ENCODE data around the gene ZKSCAN3. TPM values are rescaled to one million over a fixed set of nuclear protein-coding genes. Genes with fewer than 3 reads are reported as not detected.
A peak's percentile ranks its signal among the peaks of the same experiment; 100 is the strongest.

The ZKSCAN3 gene
- total and polyA plus RNA-seq, 2 of the 4 experiments (the other 2 are of a cell fraction): 3.7 to 4.8 TPM

- peaks cover 17% of the 10 kb centered on the region for H3K4me1 ChIP-seq (ENCODE audit: control insufficient read depth, insufficient read depth, low read length)
- H3K4me2 ChIP-seq (ENCODE audit: low read depth, low read length): peak overlapping the region; percentile 81; the same call in 1 of the 2 replicates
- H3K27me3 ChIP-seq (ENCODE audit: control insufficient read depth, insufficient read depth, low read length): no peaks in the 10 kb centered on the region
- H4K5ac ChIP-seq (ENCODE audit: low read depth, low read length): peak overlapping the region; percentile 22; the same call in 1 of the 2 replicates
- ChIA-PET POLR2A (ENCODE audit: unreplicated experiment) (interaction anchor here (0.9 kb wide), 1 partner anchor 483 kb away, joined by 4 read pairs; a partner anchor contains a TSS), CTCF (interaction anchor here (0.7 to 2.0 kb wide), 8 partner anchors 17 to 218 kb away, joined by 3 to 11 read pairs (median 4); partner anchors contain the start of genes ZKSCAN4 and ZSCAN26)
- peaks cover 13% of the 10 kb centered on the region; the same call in 1 of the 2 replicates for H3K9me1 ChIP-seq (ENCODE audit: insufficient read depth, low read length)
- no peak overlapping the region for H2BK20ac ChIP-seq (ENCODE audit: low read depth, low read length)
- dilution Hi-C loops (cut with HindIII; ENCODE audit: low sequenced_read_pairs, unreplicated experiment): no loop called here
- intact Hi-C loops (cut with micrococcal nuclease): loop anchor here (5.0 kb wide), 1 partner anchor 103 kb away; the partner anchor contains the start of gene ZKSCAN4
- no peak overlapping the region for H4K91ac ChIP-seq (ENCODE audit: insufficient read depth, low read depth, low read length)
- H3K4ac ChIP-seq (ENCODE audit: low read depth, low read length): no peak overlapping the region
- no peaks in the 10 kb centered on the region for H3K9me3 ChIP-seq (ENCODE audit: control insufficient read depth, insufficient read depth, low read length)
- in situ Hi-C loops (cut with MboI; ENCODE audit: low sequenced_read_pairs): loop anchor here (5.0 kb wide), 1 partner anchor 223 kb away; no protein-coding TSS in a partner anchor
- H3K27ac ChIP-seq (ENCODE audit: insufficient read depth, low read length): peak overlapping the region; percentile 46; the same call in 1 of the 2 replicates
- no peak overlapping the region for H3K56ac ChIP-seq (ENCODE audit: extremely low read depth, insufficient read depth, low read length)
- H3K23ac ChIP-seq (ENCODE audit: low read depth, low read length): 0 out of 2 replicates have a peak overlapping the region, but pooled peaks have one; percentile 46
- H3K18ac ChIP-seq (ENCODE audit: low read depth, low read length): no peak overlapping the region
- H2BK120ac ChIP-seq (ENCODE audit: low read depth, low read length): no peak overlapping the region
- H4K8ac ChIP-seq (ENCODE audit: low read depth in 2 of 2, low read length in 2 of 2): no peak overlapping the region
- no peak overlapping the region for H3K14ac ChIP-seq (replicated peaks; ENCODE audit: low read depth, low read length)
- H2BK5ac ChIP-seq (ENCODE audit: low read depth, low read length, poor library complexity, severe bottlenecking): no peak overlapping the region
- WGBS, 2 experiments (ENCODE audit: extremely low coverage in 2 of 2, insufficient read length in 1 of 2): 100% methylated on average over 1 of the region's 10 CpGs; no CpG with 5 or more reads in 1 of the 2 experiments
- H3K79me1 ChIP-seq (ENCODE audit: low read depth in 1 of 2, low read length in 2 of 2): peaks cover 30 to 59% of the 10 kb centered on the region in 2 experiments
- DNase-seq (no peak), ATAC-seq (ENCODE audit: low read depth) (no peak)
- 0 out of 2 replicates have a peak overlapping the region, but pooled peaks have one; percentile 17 for H3K9ac ChIP-seq (ENCODE audit: low read depth, low read length)
- H2BK15ac ChIP-seq (ENCODE audit: low read depth, low read length): no peak overlapping the region
- H2AK5ac ChIP-seq (ENCODE audit: low read depth, low read length): peak overlapping the region; percentile 55; the same call in 1 of the 2 replicates
- H3K36me3 ChIP-seq (ENCODE audit: control insufficient read depth, insufficient read depth, low read length): peaks cover 2% of the 10 kb centered on the region; the same call in 1 of the 2 replicates
- no peak for TF ChIP-seq RFX5 (IDR thresholded peaks at IDR 0.05; ENCODE audit: low read depth, low read length)
- TF ChIP-seq MAZ (IDR thresholded peaks at IDR 0.05; ENCODE audit: borderline replicate concordance, low read depth, low read length): no peak
- no peak for TF ChIP-seq RCOR1 (IDR thresholded peaks at IDR 0.05; ENCODE audit: insufficient replicate concordance, low read length)
- TF ChIP-seq MAFK (IDR thresholded peaks at IDR 0.05; ENCODE audit: low read depth, low read length): no peak
- TF ChIP-seq ELK1 (IDR thresholded peaks at IDR 0.05; ENCODE audit: borderline replicate concordance, low read depth, low read length): no peak
- TF ChIP-seq, protein P1, sequence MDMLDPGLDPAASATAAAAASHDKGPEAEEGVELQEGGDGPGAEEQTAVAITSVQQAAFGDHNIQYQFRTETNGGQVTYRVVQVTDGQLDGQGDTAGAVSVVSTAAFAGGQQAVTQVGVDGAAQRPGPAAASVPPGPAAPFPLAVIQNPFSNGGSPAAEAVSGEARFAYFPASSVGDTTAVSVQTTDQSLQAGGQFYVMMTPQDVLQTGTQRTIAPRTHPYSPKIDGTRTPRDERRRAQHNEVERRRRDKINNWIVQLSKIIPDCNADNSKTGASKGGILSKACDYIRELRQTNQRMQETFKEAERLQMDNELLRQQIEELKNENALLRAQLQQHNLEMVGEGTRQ (IDR thresholded peaks at IDR 0.05; ENCODE audit: low read depth, low read length): no peak
- TF ChIP-seq POLR2A (IDR thresholded peaks at IDR 0.05; ENCODE audit: low read depth, low read length): no peak
- no peak for TF ChIP-seq CHD1 (IDR thresholded peaks at IDR 0.05; ENCODE audit: low read depth, low read length)
- H3K4me3 ChIP-seq (ENCODE audit: insufficient read depth, low read depth, low read length): no peak overlapping the region
- H2AK9ac ChIP-seq (replicated peaks; ENCODE audit: low read depth, low read length, poor library complexity): peak overlapping the region; percentile 60
- no peak overlapping the region for H2AFZ ChIP-seq (replicated peaks; ENCODE audit: low read length, poor library complexity)
- no peaks in the 10 kb centered on the region for H4K20me1 ChIP-seq (ENCODE audit: insufficient read depth, low read length)
- BruUV-seq (replicated peaks): no TSS peak
These were observed 5.2 kb downstream of the ZKSCAN3 start for GRCh38 chr6:28354688-28355554.
